ENCODE results near the gene SEC23IP.

GRCh38 chr10:119858063-119858462 is 34.5 kb upstream of the SEC23IP start:
- TF ChIP-seq POLR2A (IDR thresholded peaks at IDR 0.05; ENCODE audit: extremely low read depth, insufficient read length) = no peak
- TF ChIP-seq CTCF (IDR thresholded peaks at IDR 0.05; ENCODE audit: low read depth, low read length) = no peak
